ENCODE results near the gene TLN1. TPM values are rescaled to one million over a fixed set of nuclear protein-coding genes. Genes with fewer than 3 reads are reported as not detected.

TLN1 gene
- total and polyA plus RNA-seq, 2 of the 8 experiments (the other 6 are each of a cell fraction or from before 2014, with no cell fraction given): 28.1 to 90.1 TPM

- TF ChIP-seq, protein P1, sequence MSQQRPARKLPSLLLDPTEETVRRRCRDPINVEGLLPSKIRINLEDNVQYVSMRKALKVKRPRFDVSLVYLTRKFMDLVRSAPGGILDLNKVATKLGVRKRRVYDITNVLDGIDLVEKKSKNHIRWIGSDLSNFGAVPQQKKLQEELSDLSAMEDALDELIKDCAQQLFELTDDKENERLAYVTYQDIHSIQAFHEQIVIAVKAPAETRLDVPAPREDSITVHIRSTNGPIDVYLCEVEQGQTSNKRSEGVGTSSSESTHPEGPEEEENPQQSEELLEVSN (IDR thresholded peaks at IDR 0.05): no peak
- TF ChIP-seq EZH2 (IDR thresholded peaks at IDR 0.05; ENCODE audit: low read depth, low read length, severe bottlenecking) (no peak), GABPA (IDR thresholded peaks at IDR 0.05; ENCODE audit: borderline replicate concordance, insufficient read depth, low read length) (no peak), NANOG (IDR thresholded peaks at IDR 0.05; ENCODE audit: insufficient read depth, low read depth, low read length, poor library complexity, severe bottlenecking) (peak; percentile 7), BCL11A (IDR thresholded peaks at IDR 0.05; ENCODE audit: low read depth in 2 of 2, low read length in 2 of 2) (no peak), CBX8 (IDR thresholded peaks at IDR 0.05; ENCODE audit: borderline replicate concordance, low read depth, low read length) (no peak), TEAD4 (IDR thresholded peaks at IDR 0.05; ENCODE audit: low read depth, low read length) (peak; percentile 92), HDAC6 (IDR thresholded peaks at IDR 0.05; ENCODE audit: low read depth, low read length) (no peak), BRCA1 (IDR thresholded peaks at IDR 0.05; ENCODE audit: low read depth, low read length) (no peak), EP300 (IDR thresholded peaks at IDR 0.05; ENCODE audit: borderline replicate concordance in 1 of 2, low read depth in 2 of 2, low read length in 2 of 2) (no peak), RAD21 (IDR thresholded peaks at IDR 0.05 in 1 of 2, conservative IDR thresholded peaks at IDR 0.05 in 1 of 2; ENCODE audit: low read depth in 2 of 2, low read length in 2 of 2) (0 out of 4 replicates have a peak, but pooled peaks of 1 of the 2 experiments have one; percentile 2), CREB1 (IDR thresholded peaks at IDR 0.05) (no peak), FOSL1 (IDR thresholded peaks at IDR 0.05; ENCODE audit: insufficient read depth, low read depth, low read length) (no peak), SP1 (IDR thresholded peaks at IDR 0.05; ENCODE audit: low read depth, low read length) (0 out of 2 replicates have a peak, but pooled peaks have one; percentile 31), SP4 (IDR thresholded peaks at IDR 0.05; ENCODE audit: low read length) (no peak), TAF1 (IDR thresholded peaks at IDR 0.05; ENCODE audit: low read depth, low read length) (no peak), ASH2L (IDR thresholded peaks at IDR 0.05; ENCODE audit: low read length) (no peak), RNF2 (IDR thresholded peaks at IDR 0.05; ENCODE audit: borderline replicate concordance, low read depth, low read length, missing control alignments, poor library complexity, severe bottlenecking) (no peak), CBX5 (IDR thresholded peaks at IDR 0.05; ENCODE audit: low read depth, low read length) (no peak)
- TF ChIP-seq, protein P2, sequence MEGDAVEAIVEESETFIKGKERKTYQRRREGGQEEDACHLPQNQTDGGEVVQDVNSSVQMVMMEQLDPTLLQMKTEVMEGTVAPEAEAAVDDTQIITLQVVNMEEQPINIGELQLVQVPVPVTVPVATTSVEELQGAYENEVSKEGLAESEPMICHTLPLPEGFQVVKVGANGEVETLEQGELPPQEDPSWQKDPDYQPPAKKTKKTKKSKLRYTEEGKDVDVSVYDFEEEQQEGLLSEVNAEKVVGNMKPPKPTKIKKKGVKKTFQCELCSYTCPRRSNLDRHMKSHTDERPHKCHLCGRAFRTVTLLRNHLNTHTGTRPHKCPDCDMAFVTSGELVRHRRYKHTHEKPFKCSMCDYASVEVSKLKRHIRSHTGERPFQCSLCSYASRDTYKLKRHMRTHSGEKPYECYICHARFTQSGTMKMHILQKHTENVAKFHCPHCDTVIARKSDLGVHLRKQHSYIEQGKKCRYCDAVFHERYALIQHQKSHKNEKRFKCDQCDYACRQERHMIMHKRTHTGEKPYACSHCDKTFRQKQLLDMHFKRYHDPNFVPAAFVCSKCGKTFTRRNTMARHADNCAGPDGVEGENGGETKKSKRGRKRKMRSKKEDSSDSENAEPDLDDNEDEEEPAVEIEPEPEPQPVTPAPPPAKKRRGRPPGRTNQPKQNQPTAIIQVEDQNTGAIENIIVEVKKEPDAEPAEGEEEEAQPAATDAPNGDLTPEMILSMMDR (IDR thresholded peaks at IDR 0.05; ENCODE audit: control extremely low read depth in 1 of 3, insufficient read depth in 1 of 3, low read depth in 1 of 3, low read length in 3 of 3): peak in 2 of 3 experiments; percentile 14 to 37; a peak in 2 of 4 replicates
Measured at GRCh38 chr9:35732800-35733541, 976 bp upstream of the TLN1 start (continued).
